PFSK-1 (cell line): ENCODE measurements around the gene NHSL2.

Source experiments
- FOXP2 ChIP-seq: optimal IDR thresholded peaks from 2 replicates; pipeline ENCODE3; 2011; ENCODE audit warnings: borderline replicate concordance, control low read depth, inconsistent platforms; ENCODE audit not compliant: insufficient read depth; ENCODE audit errors: extremely low read length, extremely low read depth
- POLR2AphosphoS5 ChIP-seq: IDR thresholded peaks from 2 replicates; pipeline ENCODE4 v1.6.1; 2012; ENCODE audit warnings: low read depth, mild to moderate bottlenecking, control low read depth, low read length, moderate library complexity
- SIN3A ChIP-seq: IDR thresholded peaks from 2 replicates; pipeline ENCODE4 v1.6.1; 2012; ENCODE audit warnings: mild to moderate bottlenecking, low read length, moderate library complexity, borderline replicate concordance; ENCODE audit not compliant: insufficient read depth
- TAF1 ChIP-seq: IDR thresholded peaks from 2 replicates; pipeline ENCODE4 v1.6.1; 2012; ENCODE audit warnings: low read length, control low read depth, borderline replicate concordance; ENCODE audit not compliant: insufficient read depth
- TF ChIP-seq, protein P1 (sequence below), 2 experiments: IDR thresholded peaks; 2 replicates each; pipeline versions ENCODE4 v1.6.1 to v1.8.0; 2011 to 2012; ENCODE audit warnings: low read depth in 2 of 2, low read length in 2 of 2, control low read depth in 1 of 2, inconsistent platforms in 1 of 2, mild to moderate bottlenecking in 1 of 2, moderate library complexity in 1 of 2; ENCODE audit not compliant: insufficient read depth in 1 of 2

DNA sequence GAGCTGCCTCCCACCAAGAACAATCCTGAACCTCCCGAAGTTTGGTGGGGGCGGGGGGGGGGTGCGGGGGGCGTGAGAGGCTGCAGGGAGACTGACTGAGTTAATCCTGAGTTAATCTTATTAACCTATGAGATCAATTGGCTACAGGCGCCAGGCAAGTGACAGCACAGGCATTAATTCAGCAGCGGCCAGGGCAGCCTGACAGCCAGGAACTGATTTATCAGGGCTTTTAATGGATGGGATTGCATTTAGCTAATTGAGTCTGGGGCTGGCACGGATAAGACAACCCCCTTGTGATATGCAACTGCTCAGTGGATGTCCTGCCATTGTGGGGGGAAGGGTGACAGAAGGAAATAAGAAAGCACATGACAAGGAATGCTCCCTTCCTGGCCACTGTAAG is 204.7 kb downstream of the NHSL2 start:
- TF ChIP-seq POLR2AphosphoS5 (no peak), SIN3A (no peak), FOXP2 (no peak), TAF1 (no peak)
- TF ChIP-seq, protein P1, sequence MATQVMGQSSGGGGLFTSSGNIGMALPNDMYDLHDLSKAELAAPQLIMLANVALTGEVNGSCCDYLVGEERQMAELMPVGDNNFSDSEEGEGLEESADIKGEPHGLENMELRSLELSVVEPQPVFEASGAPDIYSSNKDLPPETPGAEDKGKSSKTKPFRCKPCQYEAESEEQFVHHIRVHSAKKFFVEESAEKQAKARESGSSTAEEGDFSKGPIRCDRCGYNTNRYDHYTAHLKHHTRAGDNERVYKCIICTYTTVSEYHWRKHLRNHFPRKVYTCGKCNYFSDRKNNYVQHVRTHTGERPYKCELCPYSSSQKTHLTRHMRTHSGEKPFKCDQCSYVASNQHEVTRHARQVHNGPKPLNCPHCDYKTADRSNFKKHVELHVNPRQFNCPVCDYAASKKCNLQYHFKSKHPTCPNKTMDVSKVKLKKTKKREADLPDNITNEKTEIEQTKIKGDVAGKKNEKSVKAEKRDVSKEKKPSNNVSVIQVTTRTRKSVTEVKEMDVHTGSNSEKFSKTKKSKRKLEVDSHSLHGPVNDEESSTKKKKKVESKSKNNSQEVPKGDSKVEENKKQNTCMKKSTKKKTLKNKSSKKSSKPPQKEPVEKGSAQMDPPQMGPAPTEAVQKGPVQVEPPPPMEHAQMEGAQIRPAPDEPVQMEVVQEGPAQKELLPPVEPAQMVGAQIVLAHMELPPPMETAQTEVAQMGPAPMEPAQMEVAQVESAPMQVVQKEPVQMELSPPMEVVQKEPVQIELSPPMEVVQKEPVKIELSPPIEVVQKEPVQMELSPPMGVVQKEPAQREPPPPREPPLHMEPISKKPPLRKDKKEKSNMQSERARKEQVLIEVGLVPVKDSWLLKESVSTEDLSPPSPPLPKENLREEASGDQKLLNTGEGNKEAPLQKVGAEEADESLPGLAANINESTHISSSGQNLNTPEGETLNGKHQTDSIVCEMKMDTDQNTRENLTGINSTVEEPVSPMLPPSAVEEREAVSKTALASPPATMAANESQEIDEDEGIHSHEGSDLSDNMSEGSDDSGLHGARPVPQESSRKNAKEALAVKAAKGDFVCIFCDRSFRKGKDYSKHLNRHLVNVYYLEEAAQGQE (IDR thresholded peaks at IDR 0.05; ENCODE audit: insufficient read depth in 1 of 2, low read depth in 2 of 2, low read length in 2 of 2): no peak
